Breast epithelium (tissue), 4 donors: ENCODE data around the gene HEPN1. TPM values are rescaled to one million over a fixed set of nuclear protein-coding genes. Genes with fewer than 3 reads are reported as not detected.

Experiments used
- DNase-seq, 2 donors: peaks; one replicate each; pipeline ENCODE4 v3.0.0-alpha.2; 2019; ENCODE audit warnings: low spot score in 2 of 2
- H3K27ac ChIP-seq, 2 donors: fragments of 200-600 bp; sonication (generic) in 1 of 2; one replicate each; pipeline ENCODE4 v1.5.1; 2016 to 2019; ENCODE audit warnings: mild to moderate bottlenecking in 1 of 2
- H3K27me3 ChIP-seq, 2 donors: fragments of 200-600 bp; sonication (generic) in 1 of 2; one replicate each; pipeline versions ENCODE4 v1.5.1 to v1.6.0; 2017 to 2019; ENCODE audit warnings: control low read depth in 1 of 2, mild to moderate bottlenecking in 1 of 2
- H3K36me3 ChIP-seq: fragments of 200-600 bp; one replicate; pipeline ENCODE4 v1.5.1; 2019
- H3K4me1 ChIP-seq, 2 donors: fragments of 200-600 bp; sonication (generic); one replicate each; pipeline ENCODE4 v1.5.1; 2016 to 2019; ENCODE audit warnings: control low read depth in 1 of 2
- H3K4me3 ChIP-seq, 3 donors: fragments of 200-600 bp; sonication (generic); 1 replicate in 2 of 3; 2 replicates in 1 of 3; pipeline ENCODE4 v1.5.1; 2016 to 2019; ENCODE audit warnings: mild to moderate bottlenecking in 3 of 3, moderate library complexity in 2 of 3
- H3K9me3 ChIP-seq, 2 donors: fragments of 200-600 bp; sonication (generic) in 1 of 2; one replicate each; pipeline ENCODE4 v1.5.1; 2016 to 2019; ENCODE audit warnings: control low read depth in 1 of 2
- CTCF ChIP-seq, 3 donors: fragments of 450-650 bp; IDR thresholded peaks; one replicate each; pipeline ENCODE4 v1.5.1; 2016 to 2017; ENCODE audit warnings: antibody characterized with exemption in 3 of 3, mild to moderate bottlenecking in 3 of 3, moderate library complexity in 3 of 3
- POLR2A ChIP-seq: fragments of 450-650 bp; IDR thresholded peaks from one replicate; pipeline ENCODE4 v1.6.1; 2016; ENCODE audit warnings: antibody characterized with exemption, mild to moderate bottlenecking, moderate library complexity
- POLR2AphosphoS5 ChIP-seq, 3 donors: sonication (generic); formaldehyde crosslinking; IDR thresholded peaks; one replicate each; pipeline ENCODE4 v1.6.1; 2017; ENCODE audit warnings: antibody characterized with exemption in 3 of 3
- intact Hi-C: fragments of 100-400 bp; cut with DNase I; formaldehyde crosslinking; loops from one replicate; pipeline ENCODE4 v1.15.1; 2023; ENCODE audit warnings: low total_unique reads
- total RNA-seq, 3 donors: library from RNA; depleted of rRNA; stranded (reverse); fragments of >200 nt; gene quantifications; one replicate each; pipeline ENCODE4 v1.1.0, GENCODE V29; 2016

HEPN1 gene
- total RNA-seq, 3 donors from 2014 or later: not detected

- no peaks in the 10 kb centered on the region for H3K36me3 ChIP-seq
- H3K9me3 ChIP-seq: no peaks in the 10 kb centered on the region
- H3K27me3 ChIP-seq: no peaks in the 10 kb centered on the region
- no peak overlapping the region for H3K4me3 ChIP-seq
- TF ChIP-seq CTCF (IDR thresholded peaks at IDR 0.05): no peak
- peak in 1 of 3 donors; percentile 42 for TF ChIP-seq POLR2AphosphoS5 (IDR thresholded peaks at IDR 0.05)
- no peak for TF ChIP-seq POLR2A
- no peaks in the 10 kb centered on the region for H3K4me1 ChIP-seq
- peak overlapping the region; percentile 43 to 80 for H3K27ac ChIP-seq
- DNase-seq: no peak
- intact Hi-C loops: no loop called here
These were observed 20.3 kb upstream of the HEPN1 start for GRCh38 chr11:124898711-124899110.

GRCh38 chr11:124899383-124900145, 19.5 kb upstream of the HEPN1 start:
- DNase-seq: no peak
- no peaks in the 10 kb centered on the region for H3K9me3 ChIP-seq
- H3K27ac ChIP-seq: peak overlapping the region; percentile 43 to 80
- intact Hi-C loops: no loop called here
- H3K36me3 ChIP-seq: no peaks in the 10 kb centered on the region
- H3K27me3 ChIP-seq: no peaks in the 10 kb centered on the region
- TF ChIP-seq POLR2AphosphoS5 (IDR thresholded peaks at IDR 0.05): no peak
- TF ChIP-seq POLR2A: no peak
- no peak for TF ChIP-seq CTCF (IDR thresholded peaks at IDR 0.05)
- H3K4me3 ChIP-seq: no peak overlapping the region
- no peaks in the 10 kb centered on the region for H3K4me1 ChIP-seq

DNA sequence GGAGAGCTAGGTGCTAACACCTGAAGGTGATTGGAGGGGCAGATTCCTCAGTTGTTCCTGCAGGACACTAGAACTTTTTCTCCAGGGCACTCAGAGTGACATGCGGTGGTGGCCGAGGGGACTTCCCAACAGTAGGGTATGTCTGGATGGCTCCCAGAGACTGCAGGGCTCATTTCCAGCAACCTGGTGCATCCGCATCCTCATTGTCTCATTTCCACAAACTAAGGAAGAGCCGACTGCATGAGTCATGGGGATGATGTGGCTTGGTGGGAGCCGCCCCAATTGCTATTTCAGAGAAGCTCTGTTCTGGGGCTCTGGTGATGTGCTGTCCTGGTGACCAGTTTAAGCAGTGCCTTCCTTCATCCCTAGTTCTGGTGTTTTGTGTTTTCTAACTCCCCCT, 18.6 kb upstream of the HEPN1 start:
- intact Hi-C loops: no loop called here
- no peaks in the 10 kb centered on the region for H3K36me3 ChIP-seq
- no peaks in the 10 kb centered on the region for H3K27me3 ChIP-seq
- no peaks in the 10 kb centered on the region for H3K9me3 ChIP-seq
- H3K4me3 ChIP-seq: no peak overlapping the region
- H3K27ac ChIP-seq: peak overlapping the region in 1 of 2 donors; percentile 80
- TF ChIP-seq CTCF (IDR thresholded peaks at IDR 0.05) (no peak), POLR2A (no peak), POLR2AphosphoS5 (IDR thresholded peaks at IDR 0.05) (no peak)
- no peaks in the 10 kb centered on the region for H3K4me1 ChIP-seq
- no peak for DNase-seq

GRCh38 chr11:124902616-124903015, 16.4 kb upstream of the HEPN1 start:
- Histone ChIP-seq H3K9me3 (no peaks in the 10 kb centered on the region), H3K27me3 (no peaks in the 10 kb centered on the region), H3K27ac (no peak overlapping the region), H3K4me1 (no peaks in the 10 kb centered on the region), H3K4me3 (no peak overlapping the region), H3K36me3 (no peaks in the 10 kb centered on the region)
- TF ChIP-seq POLR2AphosphoS5 (IDR thresholded peaks at IDR 0.05) (no peak), CTCF (IDR thresholded peaks at IDR 0.05) (no peak), POLR2A (no peak)
- intact Hi-C loops: no loop called here
- DNase-seq: no peak

- no peaks in the 10 kb centered on the region for H3K4me1 ChIP-seq
- no peaks in the 10 kb centered on the region for H3K27me3 ChIP-seq
- intact Hi-C loops: no loop called here
- H3K9me3 ChIP-seq: peaks cover 0 to 7% of the 10 kb centered on the region in 2 donors
- TF ChIP-seq POLR2AphosphoS5 (IDR thresholded peaks at IDR 0.05) (no peak), CTCF (IDR thresholded peaks at IDR 0.05) (no peak), POLR2A (no peak)
- no peaks in the 10 kb centered on the region for H3K36me3 ChIP-seq
- no peak for DNase-seq
- no peak overlapping the region for H3K4me3 ChIP-seq
- H3K27ac ChIP-seq: no peak overlapping the region
These were observed 3.3 kb upstream of the HEPN1 start for GRCh38 chr11:124915541-124916369.
